ENCODE measurements around the gene NUAK2. TPM values are rescaled to one million over a fixed set of nuclear protein-coding genes. Genes with fewer than 3 reads are reported as not detected.
A peak's percentile ranks its signal among the peaks of the same experiment; 100 is the strongest.

NUAK2 gene
- total and polyA plus RNA-seq, 7 donors: 0.28 to 15.0 (median 1.5) TPM

DNA sequence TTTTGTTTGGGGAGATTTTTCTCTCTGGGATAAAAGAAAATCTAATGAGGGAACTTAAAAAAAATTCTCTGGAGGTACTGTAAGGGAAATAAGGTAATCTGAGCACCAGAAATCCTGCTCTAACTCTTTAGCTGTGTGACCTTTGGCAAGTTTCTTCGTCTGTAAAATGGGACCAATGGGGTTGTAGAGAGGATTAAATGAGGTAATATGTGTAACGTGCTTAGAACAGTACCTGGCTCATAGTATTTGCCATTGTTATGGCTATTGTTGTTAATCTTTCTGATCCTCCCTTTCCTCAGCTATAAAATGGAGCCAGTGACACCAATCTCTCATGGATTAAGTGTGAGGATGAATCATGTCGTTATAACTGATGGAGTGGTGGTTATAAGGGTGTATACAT lies 36.0 kb upstream of the NUAK2 start:
- Histone ChIP-seq H3K27me3 (peaks cover 0 to 15% (median 11%) of the 10 kb centered on the region in 3 donors), H3K9me3 (no peaks in the 10 kb centered on the region), H3K36me3 (no peaks in the 10 kb centered on the region), H3K4me3 (no peak overlapping the region), H3K4me1 (peaks cover 0 to 12% (median 9%) of the 10 kb centered on the region in 4 donors), H3K27ac (no peak overlapping the region)
- no peak for TF ChIP-seq EP300 (IDR thresholded peaks at IDR 0.05)
- no peak for TF ChIP-seq POLR2AphosphoS5 (IDR thresholded peaks at IDR 0.05)
- TF ChIP-seq POLR2A (IDR thresholded peaks at IDR 0.05): no peak
- TF ChIP-seq CTCF (IDR thresholded peaks at IDR 0.05): no peak
- DNase-seq: no peak
- intact Hi-C loops (cut with DNase I): loop anchor here (10.0 kb wide), 1 partner anchor 167 kb away; no protein-coding TSS in a partner anchor
- 72 to 89% methylated on average over 3 of the region's 3 CpGs for WGBS, 2 donors

DNA sequence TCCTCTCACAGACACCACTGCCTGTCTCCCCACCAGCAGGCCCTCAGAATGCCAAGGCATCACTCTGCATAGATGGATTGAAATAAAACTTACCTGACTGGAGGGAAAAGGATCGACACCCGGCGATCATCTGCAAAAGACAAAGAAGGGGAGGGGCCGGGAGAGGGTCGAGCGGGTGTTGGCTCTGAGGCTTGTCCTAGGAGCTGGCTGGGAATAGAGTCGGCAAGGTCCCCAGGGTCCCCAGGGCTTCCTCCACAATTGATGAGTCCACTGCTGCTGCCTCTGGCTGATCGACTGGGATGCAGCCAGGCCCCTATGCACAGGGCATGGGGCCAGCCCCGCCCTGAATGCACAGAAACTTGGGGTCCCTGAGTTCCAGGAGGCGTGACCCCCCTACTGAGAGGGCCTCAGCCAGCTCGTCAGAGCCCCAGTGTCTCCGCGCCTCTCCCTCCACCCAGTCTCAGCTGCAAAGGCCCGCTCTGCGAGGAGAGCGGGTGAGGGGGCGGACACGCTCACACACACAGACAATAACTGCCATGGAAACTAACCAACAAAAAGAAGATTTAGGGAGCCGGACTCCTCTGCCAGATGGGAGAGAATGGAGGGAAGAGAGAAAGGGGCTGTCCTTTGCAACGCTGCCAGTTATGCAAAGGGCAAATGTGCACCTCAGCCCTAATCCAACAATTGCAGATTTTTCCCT lies 35.0 kb upstream of the NUAK2 start, which contains the start of gene KLHDC8A:
Gene KLHDC8A (minus strand): TSS at position 483 of the 700 bp plus-strand sequence. CDS start 13,318 bp downstream, outside the sequence.
- H3K27me3 ChIP-seq: peaks cover 0 to 15% (median 11%) of the 10 kb centered on the region in 3 donors
- H3K4me1 ChIP-seq: peaks cover 0 to 12% (median 9%) of the 10 kb centered on the region in 4 donors
- no peak for DNase-seq
- intact Hi-C loops (cut with DNase I): loop anchor here (10.0 kb wide), 1 partner anchor 168 kb away; no protein-coding TSS in a partner anchor
- no peak for TF ChIP-seq CTCF (IDR thresholded peaks at IDR 0.05)
- no peak for TF ChIP-seq POLR2AphosphoS5 (IDR thresholded peaks at IDR 0.05)
- no peak for TF ChIP-seq POLR2A (IDR thresholded peaks at IDR 0.05)
- TF ChIP-seq EP300 (IDR thresholded peaks at IDR 0.05): no peak
- WGBS, 2 donors: 63 to 75% methylated on average over 20 of the region's 20 CpGs
- peak within 1 kb of the TSS in 1 of 4 donors; percentile 3 for H3K4me3 ChIP-seq
- no peak within 1 kb of the TSS for H3K27ac ChIP-seq
- no peaks in the 10 kb centered on the region for H3K36me3 ChIP-seq
- H3K9me3 ChIP-seq: no peaks in the 10 kb centered on the region

GRCh38 chr1:205355075-205355453 lies 33.5 kb upstream of the NUAK2 start:
- H3K36me3 ChIP-seq: no peaks in the 10 kb centered on the region
- no peak overlapping the region for H3K27ac ChIP-seq
- 11 to 67% methylated on average over 3 of the region's 3 CpGs for WGBS, 2 donors
- peaks cover 0 to 15% (median 11%) of the 10 kb centered on the region in 3 donors for H3K27me3 ChIP-seq
- intact Hi-C loops (cut with DNase I): loop anchor here (10.0 kb wide), 1 partner anchor 170 kb away; no protein-coding TSS in a partner anchor
- H3K4me1 ChIP-seq: peaks cover 0 to 12% (median 9%) of the 10 kb centered on the region in 4 donors
- H3K4me3 ChIP-seq: no peak overlapping the region
- no peak for DNase-seq
- no peaks in the 10 kb centered on the region for H3K9me3 ChIP-seq
- TF ChIP-seq POLR2AphosphoS5 (IDR thresholded peaks at IDR 0.05) (no peak), POLR2A (IDR thresholded peaks at IDR 0.05) (no peak), CTCF (IDR thresholded peaks at IDR 0.05) (no peak)

DNA sequence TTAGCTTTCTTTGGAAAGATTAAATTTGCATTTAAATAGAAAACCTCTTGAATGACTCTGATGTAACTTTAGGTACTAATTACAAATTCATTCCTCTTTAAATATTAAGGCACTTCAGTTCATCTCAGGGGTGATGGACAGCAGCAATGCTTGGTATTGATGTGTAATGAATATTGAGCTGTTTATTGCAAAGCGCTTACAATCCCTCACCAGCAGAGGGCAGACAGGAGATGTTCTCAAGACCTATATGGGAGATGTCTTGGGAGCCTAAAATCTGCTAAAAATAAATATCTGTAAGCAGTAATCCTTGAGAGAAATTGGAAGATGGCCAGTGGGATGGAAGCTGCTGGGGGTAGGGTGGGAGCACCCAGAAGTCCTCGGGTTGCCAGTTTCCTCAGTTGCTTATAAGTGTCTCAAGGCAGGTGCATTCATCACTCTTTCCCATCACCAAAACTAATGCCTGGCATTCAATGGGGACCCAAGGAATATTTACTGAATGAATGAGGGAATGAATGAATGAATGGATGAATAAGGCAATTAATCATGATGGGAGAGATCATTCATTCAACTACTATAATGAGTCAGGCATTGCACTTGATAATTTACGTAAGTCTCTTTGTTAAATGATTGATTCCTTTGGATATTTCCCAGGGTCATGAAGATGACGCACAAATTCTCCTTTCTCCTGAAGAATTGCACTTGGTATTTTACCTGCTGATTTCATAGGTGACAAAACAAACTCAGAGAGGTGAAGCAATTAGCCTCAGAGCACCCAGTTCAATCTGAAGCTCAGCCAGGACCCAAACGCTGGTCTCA lies 32.9 kb upstream of the NUAK2 start:
- peak; percentile 72 for DNase-seq
- peaks cover 0 to 15% (median 11%) of the 10 kb centered on the region in 3 donors for H3K27me3 ChIP-seq
- intact Hi-C loops (cut with DNase I): loop anchor here (1.0 to 10.0 kb wide), 3 partner anchors 83 to 170 kb away; no protein-coding TSS in a partner anchor
- peaks cover 0 to 12% (median 9%) of the 10 kb centered on the region in 4 donors for H3K4me1 ChIP-seq
- H3K27ac ChIP-seq: no peak overlapping the region
- H3K4me3 ChIP-seq: no peak overlapping the region
- H3K36me3 ChIP-seq: no peaks in the 10 kb centered on the region
- H3K9me3 ChIP-seq: no peaks in the 10 kb centered on the region
- TF ChIP-seq POLR2AphosphoS5 (IDR thresholded peaks at IDR 0.05) (no peak), CTCF (IDR thresholded peaks at IDR 0.05) (peak; percentile 25 to 88 (median 75))
- WGBS, 2 donors: 7 to 36% methylated on average over 5 of the region's 5 CpGs
